ENCODE data around the gene PTGFRN.
"Not testable (repeated sequence)": the region's sequence is repeated elsewhere in the genome, so short reads cannot be mapped to it uniquely, and the experiment has no call there.

Gene PTGFRN

DNA sequence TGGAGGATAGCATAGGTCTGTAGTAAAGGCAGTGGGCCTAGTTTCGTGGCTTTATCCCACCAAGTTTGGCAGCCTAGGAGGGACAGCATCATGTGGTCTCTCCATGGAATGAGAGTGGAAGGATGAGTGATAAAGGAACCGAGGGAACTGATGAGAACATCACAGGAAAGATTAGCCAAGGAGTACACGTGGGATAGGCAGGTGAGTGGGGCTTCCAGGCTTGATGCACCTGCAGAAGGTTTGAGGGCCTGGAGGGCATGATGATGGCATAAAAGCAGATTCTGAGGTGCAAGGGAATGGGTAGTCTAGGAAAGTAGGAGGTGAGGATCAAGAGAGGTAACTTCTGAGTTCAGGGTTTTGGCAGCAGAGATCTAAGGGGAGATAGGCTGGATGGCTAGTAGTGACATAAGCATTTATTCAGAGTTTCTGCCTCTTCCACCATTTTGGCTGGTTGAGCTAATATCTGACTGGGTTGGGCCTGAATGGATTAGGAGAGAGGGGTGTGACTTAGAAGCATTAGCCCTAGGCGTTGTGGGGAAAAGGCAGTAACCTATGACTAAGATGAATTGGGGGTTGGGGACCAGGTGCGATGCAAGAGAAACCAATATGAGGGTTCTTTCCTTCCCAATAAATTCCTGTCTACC is 9.1 kb downstream of the PTGFRN start:
- no peak for FAIRE-seq

DNA sequence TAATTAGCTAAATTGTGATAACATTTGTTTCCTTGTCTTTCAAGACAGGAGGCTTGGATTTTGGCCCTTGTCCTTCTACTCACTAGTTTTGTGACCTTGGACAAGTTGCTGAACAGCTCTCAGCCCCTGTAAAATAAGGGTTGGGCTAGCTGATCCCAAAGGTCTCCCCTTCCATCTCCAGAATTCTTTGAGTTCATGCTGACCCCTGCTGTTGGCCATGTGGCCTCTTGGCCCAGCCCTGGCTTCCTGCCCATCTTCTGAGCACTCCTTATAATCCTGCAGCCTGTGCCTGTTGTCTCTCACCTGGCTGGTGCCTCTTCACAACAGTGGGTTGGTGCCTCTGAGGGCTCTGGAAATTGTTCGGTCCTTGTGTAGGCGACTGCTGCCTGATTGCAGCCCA is 10.1 kb downstream of the PTGFRN start:
- FAIRE-seq, result no peak

DNA sequence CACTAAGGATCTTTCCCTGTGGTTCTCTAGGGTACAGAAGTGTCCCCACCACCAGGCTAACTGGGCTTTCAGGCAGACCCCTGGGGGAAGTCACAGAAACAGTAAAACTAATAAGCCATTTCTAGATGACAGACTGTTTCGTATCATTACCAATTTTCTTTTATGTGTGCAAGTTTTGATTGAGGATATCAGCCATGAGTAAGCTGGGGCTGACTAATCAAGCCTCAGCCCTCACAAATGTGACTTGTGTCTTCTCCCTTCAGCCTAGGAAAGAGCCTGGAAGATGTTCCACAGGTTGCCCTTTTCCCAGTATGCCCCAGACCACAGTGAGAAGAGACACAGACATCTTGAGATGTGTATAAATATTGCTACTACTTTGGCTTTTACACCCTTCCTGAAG is 10.5 kb downstream of the PTGFRN start:
- FAIRE-seq, result no peak

DNA sequence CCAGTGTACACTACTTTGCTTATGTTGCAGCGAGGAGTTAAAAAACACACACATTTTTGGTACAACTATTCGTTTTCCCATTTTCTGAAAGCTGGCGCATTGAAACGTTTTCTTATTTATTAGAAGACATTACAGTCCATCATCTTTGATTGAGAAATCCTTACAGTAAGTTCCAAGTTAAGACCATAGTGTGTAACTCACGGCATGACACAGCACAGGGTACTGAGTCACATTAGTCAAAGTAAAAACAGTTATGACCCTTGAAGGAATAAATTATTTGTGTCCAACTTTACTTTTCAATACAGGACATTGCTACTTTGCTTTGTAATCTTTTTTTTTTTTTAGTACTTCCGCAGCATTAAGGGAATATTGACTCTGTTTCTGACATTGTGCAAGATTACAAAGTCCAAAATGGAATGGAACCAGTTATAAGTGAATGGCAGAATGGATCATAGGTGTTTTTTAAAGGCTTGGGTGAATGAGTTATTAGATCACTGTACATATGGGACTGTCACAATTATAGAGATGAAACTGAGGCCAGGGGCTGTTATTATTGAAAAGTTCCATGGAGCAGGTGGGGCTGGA is 11.7 kb downstream of the PTGFRN start:
- no peak for FAIRE-seq

DNA sequence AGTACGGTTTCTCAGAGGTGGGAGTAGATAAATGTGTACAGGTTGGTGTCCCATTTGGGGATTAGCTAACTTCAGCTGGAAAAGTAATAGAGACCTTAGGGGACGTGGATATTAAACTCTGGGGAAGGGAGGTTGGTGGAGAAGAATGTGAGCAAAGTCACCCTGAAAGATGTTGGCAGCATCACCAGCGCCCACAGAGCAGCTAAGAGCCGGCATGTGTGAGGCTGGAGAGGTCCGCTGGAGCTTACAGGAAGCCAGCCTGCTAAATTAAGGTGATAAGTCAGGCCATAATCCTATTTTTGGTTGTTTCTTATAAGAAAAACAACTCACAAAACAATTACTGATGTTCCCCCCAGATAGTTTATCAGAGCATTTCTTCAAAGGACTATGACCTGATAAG is 12.2 kb downstream of the PTGFRN start:
- FAIRE-seq, result no peak

DNA sequence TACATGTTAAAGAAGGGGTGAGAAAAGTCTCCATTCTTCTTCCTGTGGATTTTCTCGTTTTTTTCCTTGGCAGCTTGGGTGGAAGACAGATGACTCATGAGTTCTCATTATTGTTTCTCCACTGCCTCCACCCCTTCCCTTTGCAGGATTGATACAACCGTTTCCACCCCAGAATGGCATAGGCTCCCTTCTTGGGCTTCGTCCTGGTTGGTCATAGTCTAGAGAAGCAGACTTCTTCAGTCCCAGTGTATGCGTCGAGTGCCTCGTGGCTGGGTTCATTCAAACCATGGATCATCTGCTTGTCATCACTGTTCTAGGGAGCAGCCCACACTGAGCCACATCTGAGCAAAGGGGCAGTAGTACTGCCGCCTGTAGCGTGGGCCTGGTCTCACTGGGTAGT is 13.7 kb downstream of the PTGFRN start:
- no peak for FAIRE-seq

DNA sequence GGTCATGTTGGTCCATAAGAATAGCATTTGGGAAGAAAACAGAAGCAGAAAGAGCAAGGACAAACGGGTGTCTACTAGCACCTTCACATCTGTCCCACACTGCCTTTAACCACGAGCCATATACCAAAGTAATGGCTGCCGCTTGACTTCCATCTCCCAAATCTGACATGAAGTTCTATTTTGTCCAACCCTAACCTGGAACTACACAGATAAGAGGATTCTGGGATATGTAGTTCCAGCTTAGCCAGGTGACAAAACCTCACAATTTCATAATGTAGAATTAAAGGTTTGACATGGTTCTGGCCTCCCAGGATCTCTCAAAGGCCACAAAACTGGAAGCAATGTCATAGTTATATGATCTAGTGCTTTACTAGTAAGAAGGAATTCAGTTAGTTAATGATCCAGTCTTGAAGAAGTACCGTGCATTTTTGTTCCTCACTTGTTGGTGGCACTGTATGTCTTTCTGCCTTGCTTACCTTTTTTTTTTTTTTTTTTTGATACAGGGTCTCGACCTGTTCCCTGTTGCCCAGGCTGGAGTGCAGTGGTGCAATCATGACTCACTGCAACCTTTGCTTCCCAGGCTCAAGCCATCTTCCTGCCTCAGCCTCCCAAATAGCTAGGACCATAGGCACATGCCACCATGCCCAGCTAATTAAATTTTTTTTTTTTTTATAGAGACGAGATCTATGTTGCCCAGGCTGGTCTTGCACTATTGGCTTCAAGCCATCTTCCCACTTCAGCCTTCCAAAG is 17.5 kb downstream of the PTGFRN start:
- FAIRE-seq, result no peak

DNA sequence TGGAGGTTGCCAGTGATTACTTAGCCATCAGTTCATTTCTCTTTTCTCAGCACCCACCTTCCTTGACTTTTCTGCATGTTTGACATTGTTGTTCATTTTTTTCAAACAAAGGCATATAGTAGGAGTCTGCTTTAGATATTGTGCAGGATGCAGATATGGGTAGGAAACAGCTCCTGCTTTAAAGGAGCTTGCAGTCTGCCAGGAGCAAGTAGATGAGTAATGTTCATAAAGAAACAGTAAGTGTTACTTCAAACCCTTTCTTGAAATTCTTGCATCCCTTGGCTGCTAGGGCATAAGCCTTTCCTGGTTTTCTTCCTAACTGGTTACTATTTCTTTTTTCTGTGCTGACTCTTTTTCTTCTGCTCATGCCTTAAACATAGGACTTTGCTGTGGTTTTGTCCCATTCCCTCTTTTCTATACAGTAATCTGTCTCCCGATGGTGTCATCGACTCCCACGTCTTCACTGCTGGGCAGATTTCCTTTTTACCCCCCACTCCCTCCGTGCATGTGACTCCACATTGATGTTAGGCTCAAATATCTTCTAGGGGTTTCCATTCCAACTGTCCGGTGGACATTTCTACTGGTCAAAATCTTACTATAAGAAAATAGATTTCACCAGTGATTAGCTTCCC is 20.4 kb downstream of the PTGFRN start:
- no peak for FAIRE-seq

DNA sequence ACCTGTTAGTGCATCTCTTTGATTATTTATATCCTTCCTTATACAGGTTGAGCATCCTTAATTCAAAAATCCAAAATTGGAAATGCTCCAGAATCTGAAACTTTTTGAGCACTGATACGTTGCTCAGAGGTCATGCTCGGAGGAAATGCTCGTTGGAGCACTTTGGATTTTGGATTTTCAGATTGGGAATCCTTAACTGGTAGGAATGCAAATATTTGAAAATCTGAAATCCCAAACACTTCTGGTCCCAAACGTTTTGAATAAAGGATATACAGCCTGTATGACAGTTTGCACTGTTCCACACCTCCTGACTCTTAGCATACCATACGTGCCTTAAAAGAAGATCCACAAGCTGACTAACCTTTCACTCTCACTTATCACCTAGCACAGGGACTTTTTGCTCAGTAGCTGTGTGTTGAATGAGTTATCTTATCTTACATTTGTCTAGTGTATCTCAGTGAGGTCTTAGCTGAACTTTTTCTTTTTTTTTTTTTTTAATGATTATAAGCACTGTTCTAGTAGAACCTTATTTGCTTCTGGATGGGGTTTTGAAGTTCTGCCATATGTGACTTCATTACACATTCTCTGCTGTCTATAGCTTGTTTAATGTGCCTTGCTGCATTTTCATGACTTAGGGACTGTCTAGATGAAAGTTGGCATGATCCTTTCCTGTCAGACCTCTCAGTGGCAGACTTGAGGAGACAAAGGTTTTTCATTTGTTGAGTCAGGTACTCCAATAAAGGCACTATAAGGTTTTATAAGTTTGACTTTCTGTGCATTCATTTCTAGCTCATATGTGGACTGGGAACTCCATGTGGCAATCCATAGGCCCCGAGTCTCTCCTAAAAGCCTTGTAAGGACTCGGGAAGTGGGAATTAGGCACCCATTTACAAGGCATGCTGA is 21.6 kb downstream of the PTGFRN start:
- FAIRE-seq, result no peak

DNA sequence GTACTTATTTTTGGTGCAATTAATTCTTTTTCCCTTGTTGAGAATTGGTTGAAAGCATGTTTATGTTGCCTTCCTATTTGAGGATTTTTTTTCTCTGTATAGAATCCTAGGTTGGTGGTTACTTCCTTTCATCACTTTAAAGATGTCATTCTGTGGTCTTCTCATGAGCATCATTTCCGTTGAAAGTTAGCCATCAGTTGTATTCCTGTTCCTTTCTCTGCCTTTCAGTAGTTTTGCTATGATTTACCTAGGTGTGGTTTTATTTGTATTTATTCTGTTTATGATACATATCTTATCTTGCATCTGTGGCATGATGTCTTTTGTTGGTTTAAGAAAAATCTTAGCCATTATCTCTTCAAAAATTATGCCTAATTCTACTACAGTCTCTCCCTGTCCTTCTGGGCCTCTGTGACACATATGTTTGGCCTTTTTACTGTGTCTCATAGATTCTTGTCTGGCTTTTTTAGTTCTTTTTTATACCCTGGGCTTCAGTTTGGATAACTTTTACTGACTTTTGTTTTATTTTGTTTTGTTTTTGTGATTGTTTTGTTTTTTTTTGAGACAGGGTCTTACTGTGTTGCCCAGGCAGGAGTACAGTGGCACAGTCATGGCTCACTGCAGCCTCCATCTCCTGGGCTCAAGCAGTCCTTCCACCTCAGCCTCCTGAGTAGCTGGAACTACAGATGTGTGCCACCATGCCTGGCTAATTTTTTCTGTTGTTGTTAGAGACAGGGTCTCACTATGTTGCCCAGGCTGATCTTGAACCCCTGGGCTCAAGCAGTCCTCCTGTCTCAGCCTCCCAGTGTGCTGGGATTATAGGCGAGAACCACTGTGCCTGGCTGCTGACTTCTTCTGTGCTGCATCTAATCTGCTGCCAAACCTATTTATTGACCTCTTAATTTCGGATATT is 24.1 kb downstream of the PTGFRN start:
- FAIRE-seq, result no peak

DNA sequence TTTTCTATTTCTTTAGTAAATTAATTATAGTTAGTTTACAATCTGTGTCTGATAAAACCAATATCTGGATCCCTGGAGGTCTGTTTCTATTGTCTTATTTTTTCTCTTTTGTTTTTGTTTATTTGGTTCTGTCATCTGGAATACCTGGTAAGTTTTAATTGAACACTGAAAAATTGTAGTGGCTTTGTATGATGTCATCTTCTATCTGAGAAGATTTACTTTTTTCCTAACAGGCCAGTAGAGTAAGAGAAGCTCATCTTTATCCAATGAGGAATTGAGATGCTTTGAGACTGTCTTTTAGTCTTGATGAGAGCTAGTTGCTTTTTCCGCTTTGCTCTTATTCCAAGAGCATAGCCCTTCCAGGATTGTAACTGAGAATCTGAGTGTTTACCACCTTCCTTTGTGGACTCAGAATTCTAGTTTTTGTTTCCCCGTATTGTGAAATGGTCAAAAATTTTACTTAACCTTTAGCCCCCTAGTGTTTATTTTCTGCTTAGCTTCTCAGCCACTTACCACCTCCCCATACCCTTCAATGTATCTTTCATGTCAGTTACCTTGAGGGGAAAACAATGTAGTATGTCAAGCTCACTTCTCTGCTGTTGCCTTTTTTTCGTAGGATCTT is 25.0 kb downstream of the PTGFRN start:
- FAIRE-seq, result no peak

DNA sequence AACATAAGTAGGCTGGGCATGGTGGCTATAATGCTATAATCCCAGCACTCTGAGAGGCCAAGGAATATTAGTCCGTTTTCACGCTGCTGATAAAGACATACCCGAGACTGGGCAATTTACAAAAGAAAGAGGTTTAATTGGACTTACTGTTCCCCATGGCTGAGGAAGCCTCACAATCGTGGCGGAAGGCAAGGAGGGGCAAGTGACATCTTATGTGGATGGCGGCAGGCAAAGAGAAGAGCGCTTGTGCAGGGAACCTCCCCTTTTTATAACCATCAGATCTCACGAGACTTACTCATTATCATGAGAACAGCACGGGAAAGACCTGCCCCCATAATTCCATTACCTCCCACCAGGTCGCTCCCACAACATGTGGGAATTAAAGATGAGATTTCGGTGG is 28.5 kb downstream of the PTGFRN start:
- FAIRE-seq, result no peak

DNA sequence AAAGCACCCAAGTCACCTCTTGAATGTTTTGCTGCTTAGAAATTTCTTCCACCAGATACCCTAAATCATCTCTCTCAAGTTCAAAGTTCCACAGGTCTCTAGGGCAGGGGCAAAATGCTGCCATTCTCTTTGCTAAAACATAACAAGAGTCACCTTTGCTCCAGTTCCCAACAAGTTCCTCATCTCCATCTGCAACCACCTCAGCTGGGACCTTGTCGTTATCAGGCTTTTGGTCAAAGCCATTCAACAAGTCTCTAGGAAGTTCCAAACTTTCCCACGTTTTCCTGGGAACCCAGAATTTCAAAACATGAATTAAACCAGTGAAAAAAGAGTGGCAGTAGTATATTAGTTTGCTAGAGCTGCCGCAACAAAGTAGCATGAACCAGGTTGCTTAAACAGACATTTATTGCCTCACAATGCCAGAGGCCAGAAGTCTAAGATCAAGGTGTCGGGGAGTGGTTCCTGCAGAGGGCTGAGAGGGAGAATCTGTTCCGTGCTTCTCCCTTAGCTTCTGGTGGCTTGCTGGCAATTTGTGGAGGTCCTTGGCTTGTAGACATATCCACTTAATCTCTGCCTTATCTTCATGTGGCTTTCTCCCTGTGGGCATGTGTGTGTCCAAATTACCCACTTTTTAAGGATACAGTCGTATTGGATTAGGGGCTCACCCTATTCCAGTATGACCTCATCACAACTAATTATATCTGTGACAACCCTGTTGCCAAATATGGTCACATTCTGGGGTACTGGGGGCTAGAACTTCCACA is 30.2 kb downstream of the PTGFRN start:
- not testable (repeated sequence) for FAIRE-seq

DNA sequence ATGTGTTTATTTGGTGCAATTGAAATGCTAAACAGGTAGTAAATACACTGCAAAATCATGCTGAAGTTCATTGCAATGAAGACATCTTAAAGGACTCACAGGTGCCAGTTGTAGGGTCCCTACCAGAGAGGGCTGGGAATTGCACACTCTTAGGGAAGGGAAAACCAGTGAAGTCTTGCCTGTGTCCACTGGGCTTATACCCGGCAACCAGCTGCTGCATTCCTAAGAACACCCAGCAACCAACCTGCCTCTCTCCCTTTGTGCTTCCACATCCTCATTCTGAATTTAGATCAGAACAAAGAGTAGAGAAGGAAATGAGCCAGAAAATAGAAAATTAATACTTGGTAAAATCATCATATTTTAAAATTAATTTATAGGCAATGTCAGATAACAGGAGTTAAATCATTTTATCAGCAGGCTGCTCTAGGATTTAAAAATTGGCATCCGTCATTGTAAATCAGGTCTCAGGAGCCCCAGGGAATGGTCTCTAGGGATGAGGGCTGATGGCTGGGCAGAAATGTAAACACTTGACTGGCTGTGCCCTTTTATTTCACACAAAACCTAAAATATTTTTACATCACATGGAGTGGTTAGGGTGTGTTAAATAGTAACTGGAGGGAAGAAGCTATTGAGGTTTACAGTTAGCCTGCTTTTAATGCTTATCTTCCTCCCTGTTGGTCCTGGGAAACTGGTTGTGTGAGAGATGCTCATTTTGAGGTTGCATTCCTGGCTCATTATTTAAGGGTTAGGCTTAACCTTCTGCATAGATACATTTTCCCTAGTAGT is 31.3 kb downstream of the PTGFRN start:
- FAIRE-seq, result no peak

DNA sequence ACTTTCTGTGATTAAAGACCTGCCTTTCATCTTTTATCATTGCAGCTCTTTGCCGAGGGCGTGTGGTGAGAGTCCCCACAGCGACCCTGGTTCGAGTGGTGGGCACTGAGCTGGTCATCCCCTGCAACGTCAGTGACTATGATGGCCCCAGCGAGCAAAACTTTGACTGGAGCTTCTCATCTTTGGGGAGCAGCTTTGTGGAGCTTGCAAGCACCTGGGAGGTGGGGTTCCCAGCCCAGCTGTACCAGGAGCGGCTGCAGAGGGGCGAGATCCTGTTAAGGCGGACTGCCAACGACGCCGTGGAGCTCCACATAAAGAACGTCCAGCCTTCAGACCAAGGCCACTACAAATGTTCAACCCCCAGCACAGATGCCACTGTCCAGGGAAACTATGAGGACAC is 32.0 kb downstream of the PTGFRN start:
- no peak for FAIRE-seq

DNA sequence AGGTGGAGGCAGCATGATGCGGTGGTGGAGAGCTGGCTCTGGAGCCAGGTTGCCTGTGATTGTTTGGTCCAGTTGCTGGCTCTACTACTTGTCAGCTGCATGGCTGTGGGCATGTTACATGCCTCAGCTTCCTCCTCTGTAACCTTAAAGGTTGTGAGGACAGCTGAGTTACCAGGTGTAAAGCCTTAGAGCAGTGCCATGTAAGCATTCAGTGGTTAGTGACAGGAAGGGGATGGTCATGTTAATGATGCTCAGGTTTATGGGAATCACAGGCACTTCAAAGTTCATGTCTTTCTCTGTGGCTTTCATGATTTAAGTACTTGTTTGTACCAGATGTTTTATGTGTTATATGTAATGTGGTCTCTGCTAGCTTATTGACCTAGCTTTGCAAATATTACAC is 32.6 kb downstream of the PTGFRN start:
- no peak for FAIRE-seq

DNA sequence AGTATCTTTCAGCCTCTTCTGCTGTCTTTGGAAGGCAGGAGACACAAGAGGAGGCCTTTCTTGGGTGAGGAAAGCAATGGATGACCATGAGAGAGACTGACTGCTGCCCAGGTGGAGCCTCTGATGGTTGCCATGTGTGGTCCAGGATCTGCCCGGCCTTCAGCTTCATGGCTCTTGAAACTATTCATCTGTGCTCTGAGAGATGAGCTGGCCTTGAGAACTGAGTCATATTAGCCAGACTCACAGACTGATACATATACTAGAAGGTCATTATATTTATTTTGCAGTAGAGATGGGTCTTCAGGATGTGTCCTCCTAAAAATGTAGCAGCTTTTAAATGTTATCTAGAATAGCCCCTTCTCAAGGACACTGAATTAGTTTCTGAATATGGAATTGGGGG is 33.7 kb downstream of the PTGFRN start:
- no peak for FAIRE-seq

DNA sequence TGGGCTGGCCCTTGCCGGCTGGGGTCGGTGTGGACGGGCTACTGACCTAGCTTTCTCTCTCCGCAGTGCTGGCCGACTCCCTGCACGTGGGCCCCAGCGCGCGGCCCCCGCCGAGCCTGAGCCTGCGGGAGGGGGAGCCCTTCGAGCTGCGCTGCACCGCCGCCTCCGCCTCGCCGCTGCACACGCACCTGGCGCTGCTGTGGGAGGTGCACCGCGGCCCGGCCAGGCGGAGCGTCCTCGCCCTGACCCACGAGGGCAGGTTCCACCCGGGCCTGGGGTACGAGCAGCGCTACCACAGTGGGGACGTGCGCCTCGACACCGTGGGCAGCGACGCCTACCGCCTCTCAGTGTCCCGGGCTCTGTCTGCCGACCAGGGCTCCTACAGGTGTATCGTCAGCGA is 34.9 kb downstream of the PTGFRN start:
- FAIRE-seq, result no peak

DNA sequence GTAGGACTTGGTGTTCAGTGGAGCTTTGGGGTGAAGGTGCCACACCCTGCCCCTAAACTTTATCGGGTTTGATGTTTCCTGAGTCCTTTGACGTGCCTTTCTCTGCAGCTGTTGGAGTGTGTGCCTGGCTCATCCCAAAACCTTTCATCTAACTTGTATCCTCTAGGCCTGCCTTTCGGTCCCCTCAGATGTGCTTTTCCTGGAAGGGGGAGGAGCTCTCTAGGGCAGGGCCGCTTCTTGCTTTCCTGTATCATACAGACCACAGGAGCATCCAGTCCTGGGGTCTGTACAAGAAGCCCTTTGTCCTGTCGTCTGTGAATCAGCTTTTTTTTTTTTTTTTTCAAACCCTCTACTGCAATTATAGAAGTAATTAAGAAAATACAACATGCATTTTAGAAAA is 35.7 kb downstream of the PTGFRN start:
- FAIRE-seq, result no peak

DNA sequence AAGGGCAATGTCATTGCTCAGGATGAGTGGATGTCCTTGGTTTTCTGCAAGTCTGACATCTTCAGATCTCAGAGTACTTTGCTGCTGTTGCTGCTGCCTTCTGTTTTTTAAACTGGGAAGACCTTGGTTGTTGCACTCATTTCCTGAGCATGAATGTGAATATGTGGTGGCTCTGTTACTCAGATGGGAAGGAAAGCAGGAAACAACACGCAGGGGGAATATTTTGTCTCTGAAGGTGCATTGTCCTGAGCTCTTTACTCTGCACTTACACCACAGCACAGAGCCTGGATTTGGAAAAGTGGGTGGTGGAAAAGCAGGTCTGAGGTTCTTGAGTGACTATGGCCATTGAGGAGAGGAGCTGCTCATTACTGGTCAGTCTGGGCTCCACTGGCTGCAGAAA is 36.3 kb downstream of the PTGFRN start:
- FAIRE-seq, result no peak

Data from G401.6 (cell line).